Breast epithelium (tissue), 4 donors: ENCODE data around the gene NR3C2. TPM values are rescaled to one million over a fixed set of nuclear protein-coding genes. Genes with fewer than 3 reads are reported as not detected.

ENCODE experiments used
- DNase-seq, 2 donors: peaks; one replicate each; pipeline ENCODE4 v3.0.0-alpha.2; 2019; ENCODE audit warnings: low spot score in 2 of 2
- H3K27ac ChIP-seq, 2 donors: fragments of 200-600 bp; sonication (generic) in 1 of 2; one replicate each; pipeline ENCODE4 v1.5.1; 2016 to 2019; ENCODE audit warnings: mild to moderate bottlenecking in 1 of 2
- H3K27me3 ChIP-seq, 2 donors: fragments of 200-600 bp; sonication (generic) in 1 of 2; one replicate each; pipeline versions ENCODE4 v1.5.1 to v1.6.0; 2017 to 2019; ENCODE audit warnings: control low read depth in 1 of 2, mild to moderate bottlenecking in 1 of 2
- H3K36me3 ChIP-seq: fragments of 200-600 bp; one replicate; pipeline ENCODE4 v1.5.1; 2019
- H3K4me1 ChIP-seq, 2 donors: fragments of 200-600 bp; sonication (generic); one replicate each; pipeline ENCODE4 v1.5.1; 2016 to 2019; ENCODE audit warnings: control low read depth in 1 of 2
- H3K4me3 ChIP-seq, 3 donors: fragments of 200-600 bp; sonication (generic); 1 replicate in 2 of 3; 2 replicates in 1 of 3; pipeline ENCODE4 v1.5.1; 2016 to 2019; ENCODE audit warnings: mild to moderate bottlenecking in 3 of 3, moderate library complexity in 2 of 3
- H3K9me3 ChIP-seq, 2 donors: fragments of 200-600 bp; sonication (generic) in 1 of 2; one replicate each; pipeline ENCODE4 v1.5.1; 2016 to 2019; ENCODE audit warnings: control low read depth in 1 of 2
- CTCF ChIP-seq, 3 donors: fragments of 450-650 bp; IDR thresholded peaks; one replicate each; pipeline ENCODE4 v1.5.1; 2016 to 2017; ENCODE audit warnings: antibody characterized with exemption in 3 of 3, mild to moderate bottlenecking in 3 of 3, moderate library complexity in 3 of 3
- POLR2A ChIP-seq: fragments of 450-650 bp; IDR thresholded peaks from one replicate; pipeline ENCODE4 v1.6.1; 2016; ENCODE audit warnings: antibody characterized with exemption, mild to moderate bottlenecking, moderate library complexity
- POLR2AphosphoS5 ChIP-seq, 3 donors: sonication (generic); formaldehyde crosslinking; IDR thresholded peaks; one replicate each; pipeline ENCODE4 v1.6.1; 2017; ENCODE audit warnings: antibody characterized with exemption in 3 of 3
- intact Hi-C: fragments of 100-400 bp; cut with DNase I; formaldehyde crosslinking; loops from one replicate; pipeline ENCODE4 v1.15.1; 2023; ENCODE audit warnings: low total_unique reads
- total RNA-seq, 3 donors: library from RNA; depleted of rRNA; stranded (reverse); fragments of >200 nt; gene quantifications; one replicate each; pipeline ENCODE4 v1.1.0, GENCODE V29; 2016

Gene NR3C2
- total RNA-seq, 3 donors from 2014 or later: 8.0 to 39.5 (median 13.8) TPM

- Histone ChIP-seq H3K4me1 (no peaks in the 10 kb centered on the region), H3K27ac (no peak overlapping the region), H3K4me3 (no peak overlapping the region), H3K36me3 (no peaks in the 10 kb centered on the region), H3K9me3 (peaks cover 0 to 5% of the 10 kb centered on the region in 2 donors), H3K27me3 (no peaks in the 10 kb centered on the region)
- no peak for TF ChIP-seq POLR2A
- no peak for TF ChIP-seq POLR2AphosphoS5 (IDR thresholded peaks at IDR 0.05)
- no peak for TF ChIP-seq CTCF (IDR thresholded peaks at IDR 0.05)
- intact Hi-C loops: no loop called here
- DNase-seq: no peak
Measured at GRCh38 chr4:148335133-148335532, 107.1 kb downstream of the NR3C2 start.

GRCh38 chr4:148333265-148333664 is 108.9 kb downstream of the NR3C2 start:
- no peak for TF ChIP-seq POLR2A
- TF ChIP-seq CTCF (IDR thresholded peaks at IDR 0.05): no peak
- TF ChIP-seq POLR2AphosphoS5 (IDR thresholded peaks at IDR 0.05): no peak
- intact Hi-C loops: no loop called here
- Histone ChIP-seq H3K27ac (no peak overlapping the region), H3K4me3 (no peak overlapping the region), H3K36me3 (no peaks in the 10 kb centered on the region), H3K9me3 (no peaks in the 10 kb centered on the region), H3K27me3 (no peaks in the 10 kb centered on the region), H3K4me1 (no peaks in the 10 kb centered on the region)
- no peak for DNase-seq

- H3K4me3 ChIP-seq: no peak overlapping the region
- H3K36me3 ChIP-seq: no peaks in the 10 kb centered on the region
- no peaks in the 10 kb centered on the region for H3K4me1 ChIP-seq
- no peak for DNase-seq
- H3K27ac ChIP-seq: no peak overlapping the region
- H3K27me3 ChIP-seq: no peaks in the 10 kb centered on the region
- intact Hi-C loops: no loop called here
- H3K9me3 ChIP-seq: no peaks in the 10 kb centered on the region
- no peak for TF ChIP-seq POLR2AphosphoS5 (IDR thresholded peaks at IDR 0.05)
- no peak for TF ChIP-seq CTCF (IDR thresholded peaks at IDR 0.05)
- TF ChIP-seq POLR2A: no peak
Measured at GRCh38 chr4:148332486-148332885, 109.7 kb downstream of the NR3C2 start.

GRCh38 chr4:148330724-148331123 is 111.5 kb downstream of the NR3C2 start:
- no peaks in the 10 kb centered on the region for H3K27me3 ChIP-seq
- TF ChIP-seq POLR2AphosphoS5 (IDR thresholded peaks at IDR 0.05) (no peak), POLR2A (no peak), CTCF (IDR thresholded peaks at IDR 0.05) (no peak)
- intact Hi-C loops: no loop called here
- no peaks in the 10 kb centered on the region for H3K9me3 ChIP-seq
- DNase-seq: no peak
- H3K36me3 ChIP-seq: no peaks in the 10 kb centered on the region
- no peaks in the 10 kb centered on the region for H3K4me1 ChIP-seq
- no peak overlapping the region for H3K27ac ChIP-seq
- no peak overlapping the region for H3K4me3 ChIP-seq

GRCh38 chr4:148330161-148330560 is 112.1 kb downstream of the NR3C2 start:
- no peaks in the 10 kb centered on the region for H3K27me3 ChIP-seq
- DNase-seq: no peak
- no peaks in the 10 kb centered on the region for H3K4me1 ChIP-seq
- TF ChIP-seq POLR2A (no peak), POLR2AphosphoS5 (IDR thresholded peaks at IDR 0.05) (no peak), CTCF (IDR thresholded peaks at IDR 0.05) (no peak)
- H3K4me3 ChIP-seq: no peak overlapping the region
- intact Hi-C loops: no loop called here
- no peaks in the 10 kb centered on the region for H3K36me3 ChIP-seq
- no peak overlapping the region for H3K27ac ChIP-seq
- H3K9me3 ChIP-seq: no peaks in the 10 kb centered on the region
